NOMO-1 treated with dmso at 0.1 percent for 144 hours (cell line): Measurements from ENCODE around the gene SEPTIN11.

Experiments
- DNase-seq: peaks from one replicate; lab custom pipeline; 2025; ENCODE audit not compliant: unreplicated experiment; lab: John Stamatoyannopoulos, UW

Gene SEPTIN11

DNA sequence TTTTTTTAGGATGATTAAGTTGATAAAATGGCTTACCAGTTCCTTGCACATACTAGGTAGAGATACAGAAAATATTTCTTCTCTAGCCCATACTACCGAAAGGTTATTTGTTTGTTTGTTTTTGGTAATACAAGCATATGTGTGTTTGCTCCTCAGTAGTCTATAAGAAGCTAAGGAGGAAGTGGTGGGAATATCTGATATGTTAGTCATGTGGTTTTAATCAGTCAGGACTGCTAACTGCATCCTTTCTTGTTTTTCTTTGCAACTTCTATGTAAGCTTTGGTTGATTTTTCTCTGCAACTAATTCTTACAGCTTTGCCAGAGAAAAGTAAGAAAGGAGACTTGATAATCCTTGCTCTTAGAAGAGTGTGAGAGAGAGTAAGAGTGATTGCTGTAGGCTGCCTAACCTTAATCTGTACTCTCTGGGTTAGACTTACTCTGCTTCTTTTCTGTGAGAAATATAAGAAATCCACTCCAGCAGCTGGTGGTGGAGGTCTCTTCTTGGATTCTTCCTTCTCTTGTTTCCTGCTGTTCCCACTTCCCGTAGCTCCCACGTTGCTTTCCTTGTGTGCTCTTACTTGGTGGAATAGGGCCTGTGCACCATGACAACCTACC is 28.3 kb downstream of the SEPTIN11 start:
- DNase-seq = no peak

DNA sequence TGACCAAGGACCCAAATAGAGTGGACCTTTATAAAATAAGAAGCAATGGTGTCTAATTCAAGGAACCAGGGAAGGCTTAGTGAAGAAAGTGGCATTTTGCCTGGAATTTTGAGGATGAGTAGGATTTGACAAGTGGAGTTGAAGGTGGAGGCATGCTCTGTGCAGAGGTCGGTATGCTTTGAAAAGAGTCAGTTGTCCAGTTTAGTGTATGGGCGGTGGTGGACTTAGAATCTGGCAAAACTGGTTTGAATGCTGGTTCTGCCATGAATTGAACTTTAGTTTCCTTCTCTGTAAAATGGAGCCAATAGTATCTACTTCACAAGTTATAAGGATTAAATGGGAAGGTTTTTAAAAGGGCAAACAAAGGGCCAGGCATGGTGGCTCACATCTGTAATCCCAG is 29.7 kb downstream of the SEPTIN11 start:
- no peak for DNase-seq

DNA sequence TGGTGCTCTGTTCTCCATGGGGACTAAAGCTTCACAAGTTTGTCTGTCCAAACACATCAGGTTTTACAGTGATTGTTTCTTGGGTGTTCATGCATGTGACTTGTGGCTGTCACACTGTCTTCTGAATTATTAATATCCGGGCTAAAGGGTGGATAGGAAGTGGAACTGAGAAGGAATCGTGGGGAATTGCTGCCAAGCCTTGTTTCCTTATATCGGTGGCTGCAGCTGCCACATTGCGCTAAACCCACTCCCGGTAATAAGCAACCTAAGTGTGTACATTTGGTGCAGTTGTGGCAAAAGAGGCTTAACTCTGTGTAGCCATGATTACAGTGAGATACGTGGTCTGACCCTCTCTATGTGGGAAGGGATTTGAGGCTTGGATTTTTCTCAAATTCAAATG is 30.7 kb downstream of the SEPTIN11 start:
- DNase-seq = no peak

DNA sequence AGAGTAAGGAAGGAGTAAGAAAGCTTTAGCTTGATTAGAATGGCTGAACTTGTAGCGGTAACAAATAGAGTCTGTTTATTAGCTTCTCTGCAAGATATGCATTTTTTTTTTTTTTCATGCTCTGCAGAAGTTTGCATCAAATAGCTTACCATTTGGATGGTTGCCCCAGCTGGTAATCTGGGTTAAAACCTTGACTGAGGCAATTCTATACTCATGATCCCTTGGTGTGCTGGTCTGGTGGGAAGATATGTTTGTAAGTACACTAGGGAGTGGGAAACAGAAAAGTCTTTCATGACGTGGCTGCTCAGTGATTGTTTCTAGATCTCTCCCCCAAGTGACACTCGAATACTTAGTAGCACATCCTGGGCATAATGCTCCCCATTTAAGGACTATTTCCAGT is 32.1 kb downstream of the SEPTIN11 start:
- DNase-seq = no peak

DNA sequence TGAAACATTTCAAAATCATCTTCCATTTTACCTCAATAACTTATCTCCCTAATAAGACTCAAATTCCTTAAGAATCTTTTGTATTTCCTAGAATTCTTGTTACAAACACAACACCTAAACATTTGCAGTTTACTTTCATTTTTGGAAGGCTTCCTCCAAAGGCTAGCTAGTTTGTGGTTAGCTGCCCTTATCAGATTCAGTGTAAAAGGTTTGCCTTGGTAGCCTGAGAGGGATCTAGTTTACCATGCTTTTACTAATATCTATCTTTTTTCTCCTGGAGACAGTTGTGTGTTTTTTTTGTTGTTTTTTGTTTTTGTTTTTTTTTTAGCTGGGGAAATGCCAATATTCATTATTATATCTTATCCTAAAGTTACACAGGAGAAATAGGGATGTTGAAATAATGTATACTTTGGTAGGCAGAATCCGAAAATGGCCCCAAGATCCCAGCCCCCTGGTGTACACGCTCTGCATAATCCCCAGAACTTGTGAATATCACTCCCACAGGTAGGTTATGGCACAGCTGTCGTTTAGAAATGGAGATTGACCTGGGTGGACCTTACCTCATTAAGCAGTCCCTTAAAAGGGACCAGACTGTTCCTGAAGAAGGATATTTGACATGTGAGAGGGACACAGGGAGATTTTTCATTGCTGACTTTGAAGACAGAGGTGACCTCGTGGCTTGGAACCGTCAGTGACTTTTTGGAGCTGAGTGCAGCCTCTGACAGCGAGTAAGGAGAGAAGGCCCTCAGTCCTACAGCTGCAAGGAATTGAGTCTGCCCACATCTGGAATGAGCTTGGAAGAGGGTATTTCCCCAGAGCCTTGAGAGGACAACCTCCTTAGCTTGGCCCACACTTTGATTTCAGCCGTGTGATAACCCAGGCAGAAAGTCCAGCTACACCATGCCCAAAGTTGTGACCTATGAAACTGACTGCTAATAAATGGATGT is 33.4 kb downstream of the SEPTIN11 start:
- no peak for DNase-seq

GRCh38 chr4:76984127-76984526 is 34.6 kb downstream of the SEPTIN11 start:
- no peak for DNase-seq

- no peak for DNase-seq
These were observed 35.2 kb downstream of the SEPTIN11 start for GRCh38 chr4:76984788-76985211.

- no peak for DNase-seq
These were observed 37.6 kb downstream of the SEPTIN11 start for GRCh38 chr4:76987153-76987591.

DNA sequence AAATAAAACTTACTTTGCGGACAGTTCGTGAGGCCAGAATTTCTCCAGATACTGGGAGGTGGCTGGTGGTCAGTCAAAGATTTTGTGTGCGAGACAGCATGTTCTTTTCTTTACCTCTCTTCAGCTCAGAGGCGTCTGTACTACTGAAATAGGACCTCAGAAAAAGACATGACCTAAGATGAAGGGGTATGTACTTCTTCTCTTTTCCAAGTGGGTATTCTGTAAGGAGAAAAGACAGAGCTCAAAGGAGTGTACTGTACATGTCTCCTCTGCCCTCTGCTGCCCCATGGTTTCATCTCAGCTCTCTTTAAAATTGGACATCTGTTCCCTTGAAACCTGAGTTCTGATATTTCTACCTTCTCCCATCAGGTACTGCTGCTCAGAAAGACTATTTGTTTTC is 38.1 kb downstream of the SEPTIN11 start:
- DNase-seq = no peak

DNA sequence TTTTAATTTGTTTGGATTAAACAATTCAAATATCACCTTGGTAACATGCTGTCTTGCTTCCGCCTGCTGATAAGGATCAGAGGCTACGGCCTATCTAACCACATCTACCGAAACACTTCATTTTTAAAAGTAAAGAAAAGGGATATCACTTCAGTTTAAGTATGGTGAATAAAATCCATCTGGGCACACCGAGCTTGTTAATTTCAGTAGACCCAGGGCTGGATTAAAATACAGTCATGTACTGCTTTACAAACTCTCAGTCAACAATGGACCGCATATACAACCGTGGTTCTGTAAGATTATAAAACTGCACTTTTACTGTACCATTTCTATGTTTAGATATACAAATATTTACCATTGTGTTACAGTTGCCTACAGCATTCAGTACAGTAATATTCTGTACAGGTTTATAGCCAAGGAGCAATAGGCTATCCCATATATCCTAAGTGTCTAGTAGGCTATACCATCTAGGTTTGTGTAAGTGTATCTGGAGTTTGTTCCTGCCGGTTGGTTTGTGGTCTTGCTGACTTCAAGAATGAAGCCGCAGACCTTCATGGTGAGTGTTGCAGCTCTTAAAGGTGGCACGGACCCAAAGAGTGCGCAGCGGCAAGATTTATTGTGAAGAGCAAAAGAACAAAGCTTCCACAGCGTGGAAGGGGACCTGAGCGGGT is 40.0 kb downstream of the SEPTIN11 start:
- DNase-seq = no peak

GRCh38 chr4:76990288-76991080 is 40.9 kb downstream of the SEPTIN11 start:
- DNase-seq = no peak

DNA sequence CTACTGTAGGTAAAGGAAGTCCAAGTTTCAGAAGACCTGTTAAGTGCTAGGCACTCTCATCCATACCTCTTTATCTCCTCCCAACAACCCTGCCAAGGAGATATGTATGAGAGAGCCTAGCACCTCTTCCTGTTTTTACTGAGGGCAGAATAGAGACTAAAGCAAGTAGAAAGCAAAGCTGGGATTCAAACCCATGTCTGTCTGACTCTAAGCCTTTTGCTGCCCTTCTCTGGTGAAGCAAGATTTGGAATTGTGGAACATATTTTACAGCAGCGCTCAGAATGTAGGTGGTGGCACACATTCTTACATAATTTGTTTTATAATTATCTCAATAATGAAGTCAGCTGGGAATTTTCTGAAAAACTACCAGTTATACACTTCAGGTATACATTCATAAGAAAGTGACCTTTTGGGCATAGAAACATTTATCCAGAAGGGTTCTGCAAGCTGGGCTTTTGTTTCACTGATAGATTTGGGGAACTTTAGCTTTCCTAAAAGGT is 41.7 kb downstream of the SEPTIN11 start:
- DNase-seq = no peak

GRCh38 chr4:76993787-76994641 is 44.5 kb downstream of the SEPTIN11 start:
- DNase-seq = no peak

GRCh38 chr4:76995776-76996175 is 46.2 kb downstream of the SEPTIN11 start:
- no peak for DNase-seq

- DNase-seq = no peak
These were observed 46.9 kb downstream of the SEPTIN11 start for GRCh38 chr4:76996445-76996844.

GRCh38 chr4:76997077-76997476 is 47.5 kb downstream of the SEPTIN11 start:
- no peak for DNase-seq

- no peak for DNase-seq
These were observed 48.0 kb downstream of the SEPTIN11 start for GRCh38 chr4:76997532-76997931.

- DNase-seq = no peak
These were observed 48.8 kb downstream of the SEPTIN11 start for GRCh38 chr4:76998251-76998901.
